MM.1S (cell line): ENCODE results near the gene NXT1.

ENCODE experiments used
- DNase-seq: peaks from one replicate; pipeline ENCODE4 v3.0.0-alpha.2; 2015
- H2AFZ ChIP-seq: fragments of 300-600 bp; sonication (generic); 2 replicates; pipeline ENCODE4 v1.6.0; 2016; ENCODE audit warnings: antibody characterized with exemption, low read length
- H3F3A ChIP-seq: fragments of 300-600 bp; sonication (generic); 2 replicates; pipeline ENCODE4 v1.6.1; 2016; ENCODE audit warnings: mild to moderate bottlenecking, antibody characterized with exemption, low read length, moderate library complexity, mixed read lengths; ENCODE audit not compliant: insufficient read depth
- H3K27ac ChIP-seq: fragments of 300-600 bp; sonication (generic); 2 replicates; pipeline ENCODE4 v1.5.1; 2016; ENCODE audit warnings: mild to moderate bottlenecking, low read length
- H3K27me3 ChIP-seq: fragments of 300-600 bp; sonication (generic); replicated peaks from 2 replicates; pipeline ENCODE4 v1.6.0; 2016; ENCODE audit warnings: low read length; ENCODE audit not compliant: insufficient read depth
- H3K36me3 ChIP-seq: fragments of 300-600 bp; sonication (generic); replicated peaks from 2 replicates; pipeline ENCODE4 v1.6.1; 2016; ENCODE audit warnings: mild to moderate bottlenecking, low read length, mixed read lengths; ENCODE audit not compliant: insufficient read depth
- H3K4me1 ChIP-seq: fragments of 300-600 bp; sonication (generic); 2 replicates; pipeline ENCODE4 v1.6.1; 2016; ENCODE audit warnings: low read length, mixed read lengths
- H3K4me2 ChIP-seq: fragments of 300-600 bp; sonication (generic); 2 replicates; pipeline ENCODE4 v1.6.0; 2016; ENCODE audit warnings: low read depth, low read length
- H3K4me3 ChIP-seq: fragments of 300-600 bp; sonication (generic); 2 replicates; pipeline ENCODE4 v1.5.1; 2016; ENCODE audit warnings: low read length, mixed read lengths
- H3K79me2 ChIP-seq: fragments of 300-600 bp; sonication (generic); 2 replicates; pipeline ENCODE4 v1.6.1; 2016; ENCODE audit warnings: mixed run types, low read length, mixed read lengths
- H3K9ac ChIP-seq: fragments of 300-600 bp; sonication (generic); 2 replicates; pipeline ENCODE4 v1.6.1; 2016; ENCODE audit warnings: low read length, mixed read lengths
- H3K9me2 ChIP-seq: fragments of 300-600 bp; sonication (generic); replicated peaks from 2 replicates; pipeline ENCODE4 v1.6.1; 2016; ENCODE audit warnings: mild to moderate bottlenecking, low read length, mixed read lengths; ENCODE audit not compliant: insufficient read depth
- H3K9me3 ChIP-seq: fragments of 300-600 bp; sonication (generic); replicated peaks from 2 replicates; pipeline ENCODE4 v1.6.1; 2016; ENCODE audit warnings: mild to moderate bottlenecking, low read length, mixed read lengths; ENCODE audit not compliant: insufficient read depth
- H4K20me1 ChIP-seq: fragments of 300-600 bp; sonication (generic); 2 replicates; pipeline ENCODE4 v1.6.1; 2016; ENCODE audit warnings: mild to moderate bottlenecking, low read length, moderate library complexity, mixed read lengths; ENCODE audit not compliant: insufficient read depth
- CTCF ChIP-seq: fragments of 300-600 bp; sonication (generic); IDR thresholded peaks from 2 replicates; pipeline ENCODE4 v1.5.1; 2016; ENCODE audit warnings: antibody characterized with exemption, low read length, mixed read lengths
- EZH2 ChIP-seq: fragments of 300-600 bp; sonication (generic); optimal IDR thresholded peaks from 2 replicates; pipeline ENCODE3; 2017; ENCODE audit warnings: low read depth, mild to moderate bottlenecking, antibody characterized with exemption, low read length, mixed read lengths
- EZH2phosphoT487 ChIP-seq: fragments of 300-600 bp; sonication (generic); IDR thresholded peaks from 2 replicates; pipeline ENCODE4 v1.6.1; 2018; ENCODE audit warnings: antibody characterized with exemption, low read length

NXT1 gene

GRCh38 chr20:23397961-23398360 is 47.4 kb downstream of the NXT1 start:
- no peaks in the 10 kb centered on the region for H4K20me1 ChIP-seq

GRCh38 chr20:23399568-23400241 is 49.1 kb downstream of the NXT1 start:
- no peak for DNase-seq
- Histone ChIP-seq H3K9me3 (no peaks in the 10 kb centered on the region), H3K4me2 (no peak overlapping the region), H3K27ac (no peak overlapping the region), H3K4me1 (no peaks in the 10 kb centered on the region), H3K27me3 (no peaks in the 10 kb centered on the region), H3K79me2 (peaks cover 32% of the 10 kb centered on the region), H3F3A (no peaks in the 10 kb centered on the region), H2AFZ (no peak overlapping the region), H4K20me1 (no peaks in the 10 kb centered on the region), H3K4me3 (no peak overlapping the region), H3K9ac (no peak overlapping the region), H3K36me3 (peaks cover 4% of the 10 kb centered on the region; the same call in 1 of the 2 replicates), H3K9me2 (no peaks in the 10 kb centered on the region)
- no peak for TF ChIP-seq CTCF
- no peak for TF ChIP-seq EZH2
- TF ChIP-seq EZH2phosphoT487, result no peak

More at GRCh38 chr20:23397961-23398360, 47.4 kb downstream of the NXT1 start:
- Histone ChIP-seq H3K4me3 (no peak overlapping the region), H3K4me1 (no peaks in the 10 kb centered on the region), H3K9ac (no peak overlapping the region), H3K9me3 (no peaks in the 10 kb centered on the region), H3K9me2 (no peaks in the 10 kb centered on the region), H3K27ac (no peak overlapping the region), H3K4me2 (no peak overlapping the region), H3F3A (no peaks in the 10 kb centered on the region), H2AFZ (no peak overlapping the region), H3K36me3 (peaks cover 4% of the 10 kb centered on the region; the same call in 1 of the 2 replicates), H3K27me3 (no peaks in the 10 kb centered on the region), H3K79me2 (peaks cover 17% of the 10 kb centered on the region)
- TF ChIP-seq CTCF (no peak), EZH2phosphoT487 (no peak), EZH2 (no peak)
- no peak for DNase-seq

- Histone ChIP-seq H2AFZ (no peak overlapping the region), H4K20me1 (no peaks in the 10 kb centered on the region), H3K4me1 (no peaks in the 10 kb centered on the region), H3K36me3 (peaks cover 4% of the 10 kb centered on the region; the same call in 1 of the 2 replicates), H3K9me2 (no peaks in the 10 kb centered on the region), H3K79me2 (peaks cover 46% of the 10 kb centered on the region), H3K4me3 (no peak overlapping the region), H3K9me3 (no peaks in the 10 kb centered on the region), H3K4me2 (no peak overlapping the region), H3F3A (no peaks in the 10 kb centered on the region), H3K9ac (no peak overlapping the region), H3K27me3 (no peaks in the 10 kb centered on the region), H3K27ac (no peak overlapping the region)
- TF ChIP-seq EZH2phosphoT487 (no peak), EZH2 (no peak), CTCF (no peak)
- DNase-seq, result no peak
Measured at GRCh38 chr20:23401051-23401450, 50.5 kb downstream of the NXT1 start.
